IPS-NIHi7 (cell line): ENCODE results near the gene SDE2.
"Not testable (repeated sequence)": the region's sequence is repeated elsewhere in the genome, so short reads cannot be mapped to it uniquely, and the experiment has no call there.

Experiments
- DNase-seq: peaks from one replicate; pipeline ENCODE4 v3.0.0; 2012; ENCODE audit warnings: mixed read lengths; ENCODE audit errors: extremely low spot score

SDE2 gene

GRCh38 chr1:226006686-226007085, 7.5 kb upstream of the SDE2 start:
- DNase-seq: no peak

GRCh38 chr1:226004396-226004795, 5.3 kb upstream of the SDE2 start:
- no peak for DNase-seq

- DNase-seq: no peak
Observed at GRCh38 chr1:226003502-226004170, 4.5 kb upstream of the SDE2 start.

GRCh38 chr1:226002667-226003501, 3.7 kb upstream of the SDE2 start:
- peak; percentile 90 for DNase-seq

GRCh38 chr1:226001963-226002666, 3.0 kb upstream of the SDE2 start:
- DNase-seq: no peak

GRCh38 chr1:226001088-226001487, 1.9 kb upstream of the SDE2 start:
- no peak for DNase-seq

GRCh38 chr1:226000493-226001081, 1.4 kb upstream of the SDE2 start:
- DNase-seq: not testable (repeated sequence)

GRCh38 chr1:225999912-226000337, 782 bp upstream of the SDE2 start:
- DNase-seq: no peak

GRCh38 chr1:225998560-225999226, 450 bp downstream of the SDE2 start:
- DNase-seq: no peak

- no peak for DNase-seq
Observed at GRCh38 chr1:225996946-225997545, 2.1 kb downstream of the SDE2 start.

- no peak for DNase-seq
Observed at GRCh38 chr1:225995919-225996864, 3.0 kb downstream of the SDE2 start.

GRCh38 chr1:225990705-225991464, 8.3 kb downstream of the SDE2 start:
- DNase-seq: no peak

- no peak for DNase-seq
Observed at GRCh38 chr1:225987491-225988316, 11.4 kb downstream of the SDE2 start.

GRCh38 chr1:225981714-225982113, 17.4 kb downstream of the SDE2 start:
- DNase-seq: no peak

- no peak for DNase-seq
Observed at GRCh38 chr1:225980005-225980836, 18.9 kb downstream of the SDE2 start.

GRCh38 chr1:225979421-225979820, 19.7 kb downstream of the SDE2 start:
- no peak for DNase-seq

- DNase-seq: no peak
Observed at GRCh38 chr1:225977937-225978748, 21.0 kb downstream of the SDE2 start.
